AML-193 (cell line): Measurements from ENCODE around the gene TBC1D2.
"Not testable (repeated sequence)": the region's sequence is repeated elsewhere in the genome, so short reads cannot be mapped to it uniquely, and the experiment has no call there.

Experiments used
- DNase-seq, 2 experiments: peaks; one replicate each; lab custom pipeline; 2025; lab: John Stamatoyannopoulos, UW

The TBC1D2 gene

GRCh38 chr9:98255578-98256296 lies at the start of gene TBC1D2:
Gene TBC1D2 (minus strand): TSS chr9:98255649. CDS start chr9:98255541, 108 bp downstream.
- DNase-seq, result peak; percentile 93

DNA sequence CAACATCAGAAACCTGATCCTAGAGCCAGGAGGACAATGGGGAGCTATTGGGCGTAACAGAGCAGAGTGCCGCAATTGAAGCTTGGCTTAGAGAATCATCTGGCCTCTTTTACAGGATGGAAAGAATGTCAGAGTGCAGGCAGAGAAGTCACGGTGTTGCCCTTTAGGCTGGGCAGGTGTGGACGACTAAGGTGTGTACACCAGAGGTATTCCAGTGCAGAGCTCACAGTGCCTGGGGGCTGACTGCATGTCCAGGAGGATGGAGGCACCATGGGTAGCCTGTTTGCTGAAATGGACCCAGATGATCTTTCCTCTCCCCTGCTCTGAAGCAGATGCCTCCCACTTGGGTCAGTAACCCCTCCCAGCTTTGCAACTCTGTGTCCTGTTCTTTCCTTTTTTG lies 48.9 kb upstream of the TBC1D2 start:
- DNase-seq, result no peak

GRCh38 chr9:98303633-98304125 lies 48.2 kb upstream of the TBC1D2 start:
- DNase-seq, result no peak

GRCh38 chr9:98302938-98303632 lies 47.6 kb upstream of the TBC1D2 start:
- DNase-seq, result no peak

- no peak for DNase-seq
These were observed 46.7 kb upstream of the TBC1D2 start for GRCh38 chr9:98302150-98302549.

GRCh38 chr9:98300611-98301010 lies 45.2 kb upstream of the TBC1D2 start:
- no peak for DNase-seq

GRCh38 chr9:98298476-98298875 lies 43.0 kb upstream of the TBC1D2 start:
- no peak for DNase-seq

GRCh38 chr9:98295824-98296223 lies 40.4 kb upstream of the TBC1D2 start:
- DNase-seq, result no peak

DNA sequence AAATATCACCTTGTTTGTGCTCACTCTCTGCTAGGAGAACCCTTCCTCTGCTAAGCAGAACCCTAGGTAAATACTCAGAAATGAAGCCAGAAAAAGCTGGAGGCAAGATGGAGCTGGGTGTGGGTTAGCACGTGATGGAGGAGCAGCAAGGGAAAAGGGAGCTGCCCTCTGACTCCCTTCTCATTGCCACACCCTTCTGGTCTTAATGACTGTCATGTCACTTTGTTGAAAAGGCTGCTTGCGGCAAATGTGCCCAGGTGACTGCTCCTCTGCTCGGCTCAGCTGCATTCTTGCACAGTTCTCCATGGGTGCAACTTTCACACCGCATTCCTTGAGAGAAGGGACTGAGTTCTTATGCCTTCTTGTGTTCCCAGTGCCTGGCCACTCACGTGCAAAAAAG lies 36.4 kb upstream of the TBC1D2 start:
- DNase-seq, result no peak

- no peak for DNase-seq
These were observed 35.0 kb upstream of the TBC1D2 start for GRCh38 chr9:98290411-98290810.

- no peak for DNase-seq
These were observed 34.3 kb upstream of the TBC1D2 start for GRCh38 chr9:98289614-98290201.

- DNase-seq, result no peak
These were observed 33.4 kb upstream of the TBC1D2 start for GRCh38 chr9:98288881-98289280.

DNA sequence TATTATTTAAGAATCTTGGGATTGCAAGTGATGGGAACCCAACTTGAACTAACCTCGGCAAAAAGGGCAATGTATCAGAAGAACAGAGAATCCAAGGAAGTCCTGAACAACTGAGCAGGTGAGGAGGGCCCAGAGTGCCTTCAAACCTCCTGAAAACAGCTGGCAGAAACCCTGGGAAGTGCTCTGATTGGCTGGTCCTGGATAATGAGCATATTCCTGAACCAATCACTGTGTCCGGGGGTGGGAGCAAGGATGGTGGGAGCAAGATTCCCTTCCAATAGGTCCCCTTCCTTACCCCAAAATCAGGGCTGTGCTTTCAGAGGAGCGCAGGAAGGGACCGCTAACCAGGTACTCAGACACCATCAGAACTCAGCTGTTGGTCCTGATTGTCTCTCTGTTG lies 31.9 kb upstream of the TBC1D2 start:
- no peak for DNase-seq

DNA sequence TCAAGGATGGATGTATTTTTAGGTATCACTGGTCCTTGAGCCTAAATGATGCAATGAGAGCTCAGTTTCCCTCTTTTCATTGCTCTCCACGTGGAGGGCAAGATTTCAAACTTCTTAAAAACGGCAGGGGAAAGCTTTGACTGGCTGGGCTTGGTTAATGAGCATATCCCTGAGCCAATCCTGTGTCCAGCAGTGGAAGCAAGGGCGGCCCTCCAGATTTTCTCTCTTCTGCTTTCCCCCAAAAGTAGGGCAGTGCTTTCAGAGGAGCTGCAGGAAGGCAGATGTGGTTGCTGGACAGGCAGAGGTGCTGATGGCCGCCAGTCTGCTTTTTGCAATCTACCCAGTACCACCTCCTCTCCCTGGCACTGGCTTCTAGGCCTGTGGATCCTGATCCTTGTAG lies 30.0 kb upstream of the TBC1D2 start:
- DNase-seq, result no peak

DNA sequence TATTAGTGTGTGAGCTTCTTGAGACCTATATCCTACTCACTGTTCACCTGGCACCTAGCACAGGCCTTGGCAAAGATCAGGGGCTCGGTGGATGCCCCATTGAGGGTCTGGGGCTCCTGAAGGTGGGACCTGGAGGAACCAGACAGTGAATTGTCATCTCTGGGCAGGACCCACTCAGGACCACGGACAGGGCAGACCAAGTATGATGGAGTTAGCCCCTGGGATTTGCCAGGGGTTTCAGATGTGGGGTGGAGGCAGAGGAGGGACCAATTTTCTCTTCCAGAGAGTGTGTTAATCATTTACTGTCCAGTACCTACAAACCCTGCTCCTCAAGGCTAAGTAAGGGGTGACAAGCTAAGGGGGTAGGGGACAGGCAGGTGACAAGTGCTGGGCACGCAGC lies 29.3 kb upstream of the TBC1D2 start:
- no peak for DNase-seq

- DNase-seq, result not testable (repeated sequence)
These were observed 27.7 kb upstream of the TBC1D2 start for GRCh38 chr9:98283143-98283542.

DNA sequence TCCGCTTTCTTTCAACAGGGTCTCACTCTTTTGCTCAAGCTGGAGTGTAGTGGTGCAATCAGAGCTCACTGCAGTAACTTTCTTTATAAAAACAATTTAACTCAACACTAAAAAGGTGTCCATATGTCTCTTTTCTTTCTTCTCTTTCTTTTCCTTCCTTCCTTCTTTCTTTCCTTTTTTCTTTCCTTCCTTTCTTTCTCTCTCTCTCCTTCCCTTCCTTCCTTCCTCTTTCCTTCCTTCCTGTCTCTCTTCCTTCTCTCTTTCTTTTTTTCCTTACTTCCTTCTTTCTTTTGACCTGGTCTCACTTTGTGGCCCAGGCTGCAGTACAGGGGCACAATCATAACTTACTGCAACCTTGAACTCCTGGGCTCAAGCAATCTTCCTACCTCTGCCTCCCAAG lies 25.8 kb upstream of the TBC1D2 start:
- DNase-seq, result no peak

DNA sequence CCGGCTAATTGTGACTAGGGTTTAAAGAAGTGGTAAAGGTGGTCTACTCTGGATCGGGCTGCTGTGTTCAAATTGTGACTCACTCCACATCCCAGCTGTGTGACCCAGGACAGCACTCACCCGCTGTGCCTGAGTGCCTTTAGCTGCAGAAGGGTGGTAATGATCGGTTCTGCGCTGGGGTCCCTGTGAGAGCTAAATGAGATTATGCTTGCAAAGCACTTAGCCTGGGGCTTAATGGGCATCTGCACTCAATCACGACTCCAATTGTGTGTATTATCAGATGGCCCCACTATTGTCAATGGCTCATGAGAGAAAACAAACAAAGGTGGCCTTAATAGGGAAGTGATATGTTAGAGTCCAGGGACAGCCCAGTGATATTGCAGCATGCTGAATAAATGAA lies 25.1 kb upstream of the TBC1D2 start:
- DNase-seq, result no peak

GRCh38 chr9:98280162-98280561 lies 24.7 kb upstream of the TBC1D2 start:
- DNase-seq, result no peak

DNA sequence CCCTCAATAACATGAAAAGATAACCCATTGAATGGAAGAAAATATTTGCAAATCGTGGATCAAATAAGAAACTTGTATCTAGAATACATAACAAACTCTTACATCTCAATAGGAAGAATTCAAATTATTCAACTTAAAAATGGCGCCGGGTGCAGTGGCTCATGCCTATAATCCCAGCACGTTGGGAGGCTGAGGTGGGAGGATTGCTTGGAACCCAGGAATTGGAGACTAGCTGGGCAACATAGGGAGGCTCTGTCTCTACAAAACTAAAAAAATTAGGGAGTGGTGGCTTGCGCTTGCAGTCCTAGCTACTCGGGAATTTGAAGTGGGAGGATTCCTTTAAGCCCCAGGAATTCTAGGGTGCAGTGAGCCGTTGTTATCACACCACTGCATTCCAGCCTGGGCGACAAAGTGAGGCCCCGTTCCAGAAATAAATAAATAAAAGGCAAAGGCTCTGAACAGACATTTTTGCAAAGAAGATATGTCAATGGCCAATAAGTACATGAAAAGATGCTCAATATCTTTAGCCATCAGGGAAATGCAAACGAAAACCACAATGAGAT lies 21.5 kb upstream of the TBC1D2 start:
- DNase-seq, result no peak

- DNase-seq, result no peak
These were observed 19.7 kb upstream of the TBC1D2 start for GRCh38 chr9:98275159-98275558.

- DNase-seq, result no peak
These were observed 16.6 kb upstream of the TBC1D2 start for GRCh38 chr9:98272083-98272482.

DNA sequence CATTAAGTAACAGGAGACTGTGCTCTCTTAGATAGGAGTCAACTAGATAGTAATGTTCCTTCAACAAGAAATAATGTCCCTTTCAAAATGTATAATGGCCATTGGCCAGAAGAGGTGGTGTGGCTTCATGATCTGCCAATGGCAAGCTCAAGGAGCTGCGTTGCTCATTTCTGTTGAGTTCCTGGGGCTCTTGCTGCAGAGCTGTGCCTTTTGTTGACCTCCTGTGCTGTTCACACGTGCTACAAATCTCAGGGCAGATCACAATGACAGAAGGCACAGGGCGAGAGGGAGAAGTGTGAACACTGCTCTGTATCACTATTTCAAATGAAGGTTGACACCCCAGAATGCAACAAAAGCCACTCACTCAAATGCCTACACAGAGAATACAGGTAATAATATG lies 16.0 kb upstream of the TBC1D2 start:
- DNase-seq, result no peak
